Raji (cell line): ENCODE data around the gene WFDC1.

Experiments used
- POLR2A ChIP-seq: IDR thresholded peaks from 2 replicates; pipeline ENCODE4 v1.6.1; 2011; ENCODE audit warnings: low read depth, low read length, control low read depth; ENCODE audit not compliant: insufficient read depth

Gene WFDC1

DNA sequence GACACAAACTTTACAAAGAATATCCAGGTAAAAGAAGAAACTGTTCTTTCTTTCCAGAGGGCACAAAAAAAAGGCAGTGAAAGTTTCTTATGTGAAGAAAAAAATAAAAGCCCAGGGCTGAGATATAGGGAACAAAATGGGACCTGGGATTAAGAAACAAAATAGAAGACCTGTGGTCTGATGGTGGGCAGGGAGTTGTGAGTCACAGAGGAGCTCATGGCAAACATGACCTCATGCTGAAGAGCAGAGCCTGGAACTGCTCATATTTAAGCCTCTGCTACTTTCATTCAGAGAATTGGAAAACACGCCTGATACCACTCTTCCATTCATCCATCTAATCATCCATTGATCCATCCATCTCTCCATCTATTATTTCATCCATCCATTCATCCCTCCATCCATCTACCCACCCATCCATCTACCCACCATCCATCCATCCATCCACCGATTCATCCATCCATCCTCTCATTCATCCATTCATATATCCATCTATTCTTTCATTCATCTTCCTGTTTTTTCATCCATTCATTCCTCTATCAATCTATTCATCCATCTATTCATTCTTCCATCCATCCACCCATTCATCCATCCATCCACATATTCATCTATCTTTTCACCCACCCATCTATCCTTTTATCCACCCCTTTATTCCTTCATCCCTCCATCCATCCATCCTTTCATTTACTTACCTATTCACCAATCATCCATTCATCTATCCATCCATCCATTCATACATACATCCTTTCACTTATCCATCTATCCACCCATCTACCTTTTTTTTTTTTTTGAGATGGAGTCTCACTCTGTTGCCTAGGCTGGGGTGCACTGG is 30.0 kb downstream of the WFDC1 start:
- no peak for TF ChIP-seq POLR2A

DNA sequence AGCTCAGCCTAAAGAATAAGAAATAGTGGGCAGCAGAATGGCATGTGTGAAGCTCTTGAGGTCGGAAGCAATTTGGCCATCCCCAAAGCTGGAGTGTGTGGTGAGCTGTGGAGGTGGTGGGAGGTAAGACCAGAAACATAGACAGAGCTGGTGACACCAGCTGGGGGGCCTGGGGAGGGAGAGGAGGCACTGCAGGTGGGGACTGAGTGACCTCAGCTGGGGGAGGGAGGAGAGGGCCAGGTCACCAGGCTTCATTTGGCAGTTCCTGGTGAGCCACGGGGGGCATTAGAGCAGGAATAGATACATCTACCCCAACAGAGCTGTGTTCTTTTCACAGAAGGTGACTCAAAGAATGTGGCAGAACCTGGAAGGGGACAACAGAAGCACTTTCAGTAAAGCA is 31.9 kb downstream of the WFDC1 start:
- no peak for TF ChIP-seq POLR2A

DNA sequence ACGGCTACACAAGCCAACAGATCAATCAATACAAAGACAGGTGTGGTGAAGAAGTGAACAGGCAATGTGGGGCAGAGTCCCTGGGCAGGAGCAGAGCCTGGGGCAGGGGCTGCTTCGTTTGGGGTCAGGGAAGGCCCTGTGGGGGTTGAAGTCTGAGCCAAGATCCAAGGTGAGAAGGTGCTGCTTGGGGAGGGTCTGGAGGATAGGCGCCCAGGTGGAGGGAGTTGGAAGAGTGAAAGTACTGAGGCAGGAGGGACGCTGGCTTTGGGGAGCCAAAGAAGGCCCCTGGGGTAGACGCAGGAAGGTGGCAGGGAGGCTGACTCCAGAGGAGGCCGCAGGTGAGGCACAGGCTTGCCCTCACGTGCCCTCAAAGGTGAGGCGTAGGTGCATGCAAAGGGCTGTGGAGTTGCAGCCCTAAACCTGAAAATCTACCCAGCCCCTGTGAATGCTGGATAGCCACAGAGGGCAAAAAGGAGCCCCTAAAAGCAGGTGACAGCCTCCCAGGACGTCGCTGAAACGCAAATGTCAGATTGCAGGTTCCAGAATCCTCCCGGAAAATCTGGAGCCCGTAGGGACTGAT is 33.3 kb downstream of the WFDC1 start:
- TF ChIP-seq POLR2A, result no peak

DNA sequence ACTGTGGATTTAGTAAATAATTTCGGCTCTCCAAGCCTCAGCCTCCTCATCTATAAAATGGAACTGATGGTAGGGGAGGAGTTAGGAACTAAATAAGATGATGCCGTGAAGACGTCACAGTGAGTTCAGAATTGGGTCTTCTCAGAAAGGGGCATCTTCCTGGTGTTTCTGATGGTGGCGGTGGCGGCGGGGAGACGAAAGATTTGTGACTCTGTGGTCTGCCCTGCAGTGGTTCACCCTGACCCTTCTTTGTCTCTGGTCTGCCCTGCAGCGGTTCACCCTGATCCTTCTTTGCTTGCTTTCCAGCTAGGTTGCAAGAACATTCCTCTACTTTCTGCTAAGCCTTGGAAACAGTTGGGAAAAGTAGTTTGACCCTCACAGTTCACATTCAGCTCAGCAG is 34.3 kb downstream of the WFDC1 start:
- TF ChIP-seq POLR2A, result no peak

DNA sequence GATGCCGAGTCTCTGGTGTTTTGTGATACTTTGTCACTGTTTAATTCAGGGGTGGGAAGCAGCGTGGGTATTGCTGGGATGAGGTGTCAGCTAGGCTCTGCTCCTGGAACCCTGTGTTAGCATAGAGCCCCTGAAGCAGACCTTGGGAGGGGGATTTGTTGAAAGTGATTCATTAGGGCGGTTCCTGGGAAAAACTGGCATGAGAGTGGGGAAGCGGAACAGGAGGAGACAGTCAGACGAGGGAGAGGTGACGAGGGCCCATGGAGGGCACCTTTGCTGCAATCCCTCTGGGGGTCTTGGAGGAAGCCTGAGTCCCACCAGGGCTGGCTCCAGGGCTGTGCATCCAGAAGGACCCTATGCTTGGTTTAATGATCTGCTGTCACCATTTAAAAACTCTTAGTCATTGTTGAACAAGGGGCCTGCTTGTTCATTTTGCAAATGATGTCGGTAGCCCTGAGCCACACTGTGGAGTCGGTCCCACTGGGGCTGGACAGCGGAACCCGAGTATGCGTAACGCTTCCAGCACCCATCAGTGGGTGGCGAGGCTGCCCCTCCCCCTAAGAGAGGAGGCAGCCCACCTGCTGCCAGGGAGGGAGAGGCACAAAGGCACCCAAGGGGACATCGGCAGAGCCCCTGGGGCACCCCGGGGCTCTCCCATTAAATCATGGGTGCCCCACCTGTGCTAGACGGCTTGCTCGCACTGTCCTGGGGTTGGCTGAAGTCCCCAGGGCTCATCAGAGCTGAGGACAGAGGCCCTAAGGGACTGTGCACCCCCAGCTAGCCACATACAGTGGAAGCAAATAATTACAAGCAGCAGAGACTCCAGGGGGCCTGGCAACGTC is 35.4 kb downstream of the WFDC1 start:
- TF ChIP-seq POLR2A, result no peak

DNA sequence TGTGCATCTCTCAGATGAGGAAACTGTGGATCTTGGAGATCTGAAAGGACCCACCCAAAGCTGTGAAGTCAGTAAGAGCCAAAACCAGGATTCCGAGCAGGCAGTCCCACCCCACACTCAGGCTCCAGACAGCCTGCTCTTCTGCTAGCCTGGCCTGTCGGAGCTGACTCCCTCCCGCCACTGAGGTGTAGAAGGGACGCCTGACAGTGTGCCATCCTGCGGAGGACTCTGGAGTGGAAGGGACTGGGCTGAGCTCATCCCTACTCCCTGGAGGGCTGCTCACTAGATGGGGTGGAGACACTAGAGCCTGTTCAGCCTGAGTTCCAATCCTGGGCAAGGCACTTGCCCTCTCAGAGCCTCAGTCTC is 36.0 kb downstream of the WFDC1 start:
- no peak for TF ChIP-seq POLR2A

DNA sequence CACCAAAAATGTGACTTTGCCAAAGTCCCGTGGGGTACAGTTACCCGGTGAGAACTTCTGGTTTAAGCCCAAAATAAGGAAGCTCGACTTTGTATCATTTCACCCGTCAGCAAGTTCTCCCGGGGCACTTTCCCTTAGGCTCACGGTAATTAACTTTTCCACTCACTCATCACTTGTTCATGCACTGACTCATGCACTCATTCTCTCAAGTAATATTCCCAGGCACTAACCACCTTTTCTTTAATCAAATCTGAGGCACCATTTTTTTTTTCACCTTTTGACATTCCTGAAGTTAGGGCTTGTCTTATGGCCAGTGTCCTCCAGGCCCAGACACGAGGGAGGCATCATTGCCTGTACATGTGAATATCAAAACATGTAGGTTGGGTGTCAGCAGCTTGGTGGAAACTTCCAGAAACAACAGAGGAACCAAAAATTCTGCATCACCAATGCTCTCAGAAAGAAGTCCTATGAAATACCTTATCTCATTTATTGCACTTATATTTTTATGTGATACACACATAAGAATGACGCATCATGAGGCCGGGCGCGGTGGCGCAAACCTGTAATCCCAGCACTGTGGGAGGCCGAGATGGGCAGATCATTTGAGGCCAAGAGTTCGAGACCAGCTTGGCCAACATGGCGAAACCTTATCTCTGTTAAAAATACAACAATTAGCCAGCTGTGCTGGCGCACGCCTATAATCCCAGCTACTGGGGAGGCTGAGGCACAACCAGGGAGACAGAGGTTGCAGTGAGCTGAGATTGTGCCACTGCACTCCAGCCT is 37.5 kb downstream of the WFDC1 start:
- TF ChIP-seq POLR2A, result no peak

DNA sequence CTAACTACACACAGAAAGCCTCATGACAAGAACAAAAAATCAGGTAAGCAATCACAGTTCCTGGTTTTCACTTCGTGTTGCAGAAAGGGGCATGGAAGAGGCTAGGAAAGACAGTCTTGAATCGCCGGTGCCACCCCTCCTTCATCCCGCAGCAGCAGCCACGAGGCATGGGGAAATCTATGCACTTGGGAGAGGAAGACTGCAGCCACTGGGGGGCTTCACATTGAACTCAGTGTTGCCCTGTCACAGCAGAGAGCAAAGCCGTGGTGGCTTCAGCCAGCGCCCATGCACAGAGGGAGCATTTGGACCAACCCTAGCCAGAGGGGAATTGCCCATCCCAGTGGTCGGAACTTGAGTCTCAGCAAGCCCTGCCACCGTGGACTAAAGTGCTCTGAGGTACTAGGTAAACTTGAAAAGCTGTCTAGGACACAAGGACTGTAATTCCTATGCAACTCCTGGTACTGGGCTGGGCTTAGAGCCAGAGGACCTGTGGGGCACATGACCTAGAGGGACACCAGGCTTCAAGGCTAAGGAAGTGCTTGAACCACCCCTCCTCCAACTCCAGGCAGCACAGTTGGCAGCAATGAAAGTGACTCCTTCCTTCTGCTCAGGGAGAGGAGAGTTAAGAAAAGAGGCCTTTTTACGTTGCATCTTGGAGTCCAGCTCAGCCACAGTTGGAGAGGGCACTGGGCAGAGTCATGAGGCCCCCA is 38.5 kb downstream of the WFDC1 start:
- TF ChIP-seq POLR2A, result no peak

DNA sequence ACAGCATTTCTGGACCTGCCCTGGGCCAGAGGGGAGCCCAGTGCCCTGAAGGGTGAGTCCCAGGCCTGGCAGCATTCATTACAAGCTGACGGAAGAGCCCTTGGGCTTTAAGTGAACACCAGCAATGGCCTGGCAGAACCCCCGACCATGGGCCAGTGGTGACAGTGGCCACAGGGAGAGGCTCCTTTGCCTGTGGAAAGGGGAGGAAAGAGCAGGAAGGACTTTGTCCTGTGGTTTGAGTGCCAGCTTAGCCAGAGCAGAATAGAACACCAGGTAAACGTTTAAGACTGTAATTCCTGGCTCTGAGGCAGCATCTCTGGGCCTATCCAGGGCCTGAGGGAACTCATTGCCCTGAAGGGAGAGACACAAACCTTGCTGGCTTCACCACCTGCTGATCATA is 39.4 kb downstream of the WFDC1 start:
- TF ChIP-seq POLR2A, result no peak

DNA sequence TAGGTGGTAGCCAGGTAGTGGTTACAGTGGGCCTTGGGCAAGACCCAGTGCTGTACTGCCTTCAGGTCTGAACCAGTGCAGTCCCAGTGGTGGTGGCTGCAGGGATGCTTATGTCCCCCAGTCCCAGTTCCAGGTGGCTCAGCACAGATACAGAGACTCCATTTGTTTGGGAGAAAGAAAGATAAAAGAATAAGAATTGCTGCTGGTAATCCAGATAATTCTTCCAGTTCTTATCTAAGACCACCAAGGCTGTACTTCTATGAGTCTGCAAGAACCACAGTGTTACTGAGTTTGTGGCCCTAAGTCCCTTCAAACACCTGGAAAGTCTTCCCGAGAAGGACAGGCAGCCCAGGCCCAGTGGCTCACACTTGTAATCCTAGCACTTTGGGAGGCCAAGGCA is 39.8 kb downstream of the WFDC1 start:
- no peak for TF ChIP-seq POLR2A

DNA sequence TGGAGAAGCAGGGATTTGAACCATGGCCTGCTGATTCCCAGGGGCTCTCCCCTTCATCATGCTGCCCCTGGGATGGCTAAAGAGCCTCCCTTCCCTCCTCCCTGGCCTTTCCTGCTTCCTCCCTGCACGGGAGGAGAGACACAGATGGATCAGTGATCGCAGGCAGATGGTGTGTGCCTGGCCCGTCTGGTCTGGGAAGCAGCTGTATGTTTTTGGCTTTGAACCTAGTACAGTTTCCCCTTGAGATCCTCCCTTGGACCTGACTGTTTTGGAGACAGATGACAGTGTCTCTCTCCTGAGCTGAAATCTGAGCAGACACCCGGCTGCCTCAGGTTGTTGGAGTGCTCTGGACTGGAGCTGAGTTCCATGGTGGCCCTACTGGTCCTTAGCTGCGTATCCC is 44.6 kb downstream of the WFDC1 start:
- TF ChIP-seq POLR2A, result no peak

DNA sequence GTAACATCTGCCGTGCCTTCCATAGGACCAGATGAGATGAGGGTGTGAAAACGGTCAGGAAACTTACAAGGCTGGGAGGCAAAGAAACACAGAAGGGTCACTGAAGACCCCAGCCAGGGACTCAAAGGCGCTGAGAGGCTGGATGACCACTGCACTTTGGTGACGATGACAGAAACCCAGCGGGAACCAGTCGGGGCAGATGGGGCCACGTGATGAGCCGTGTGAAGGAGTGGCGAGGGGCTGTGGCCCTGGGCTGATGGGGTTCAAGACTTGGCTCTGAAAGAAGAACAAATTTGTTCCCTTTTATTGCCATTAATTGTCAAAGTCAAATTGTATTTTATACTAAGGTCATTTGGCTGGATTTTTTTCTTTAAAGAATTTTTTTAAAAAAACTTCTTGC is 45.1 kb downstream of the WFDC1 start:
- no peak for TF ChIP-seq POLR2A

DNA sequence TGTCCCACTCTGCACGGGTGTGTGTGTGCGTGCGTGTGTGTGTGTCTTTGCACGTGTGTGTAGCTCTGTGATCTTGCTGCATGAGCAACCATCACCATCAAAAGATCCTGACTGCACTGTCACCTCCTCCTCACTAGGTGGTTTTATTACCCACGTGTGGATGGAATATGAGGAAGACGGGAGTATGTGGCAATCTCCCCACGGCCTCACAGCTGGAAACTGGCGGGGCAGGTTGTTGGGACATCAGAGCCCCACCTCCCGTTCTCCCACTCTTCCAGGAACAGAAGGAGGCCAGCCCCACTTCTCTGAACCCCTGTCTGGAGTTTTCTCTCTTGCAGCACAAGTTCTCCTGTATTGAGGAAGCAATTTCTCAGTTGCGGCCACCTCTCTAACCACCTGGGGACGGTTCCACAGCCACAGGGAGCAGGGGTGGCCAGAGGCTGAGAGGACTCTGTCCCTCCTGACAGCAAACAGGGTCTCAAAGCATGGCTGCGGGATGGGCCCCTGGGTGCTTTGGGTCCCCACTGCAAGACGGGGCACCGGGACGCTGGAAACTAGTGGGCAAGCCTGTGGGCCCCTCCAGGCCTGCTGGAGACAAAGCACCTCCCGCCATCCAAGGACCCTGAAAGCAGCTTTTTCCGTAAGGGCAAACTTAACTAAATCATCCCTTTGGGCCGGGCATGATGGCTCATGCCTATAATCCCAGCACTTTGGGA is 45.8 kb downstream of the WFDC1 start:
- TF ChIP-seq POLR2A, result no peak
